ENCODE results near the gene TRPV2. TPM values are rescaled to one million over a fixed set of nuclear protein-coding genes. Genes with fewer than 3 reads are reported as not detected.
A peak's percentile ranks its signal among the peaks of the same experiment; 100 is the strongest.
"Not testable (repeated sequence)": the region's sequence is repeated elsewhere in the genome, so short reads cannot be mapped to it uniquely, and the experiment has no call there.

TRPV2 gene
- total RNA-seq, 5 donors from 2014 or later (not counting 1 experiment from before 2014, with no cell fraction given) = 91.3 to 127 (median 122) TPM

- ATAC-seq (replicated peaks in 1 of 4) = no peak
- no CpG with 5 or more reads among the region's 5 CpGs for WGBS (ENCODE audit: insufficient coverage)
- Mint-ChIP-seq H3K9me3 (peaks cover 0 to 1% (median 0%) of the 10 kb centered on the region in 3 donors), H3K36me3 (peaks cover 27% of the 10 kb centered on the region), H3K4me1 (peaks cover 45 to 55% (median 54%) of the 10 kb centered on the region in 3 donors), H3K27ac (peak overlapping the region; percentile 8 to 70), H3K27me3 (no peaks in the 10 kb centered on the region), H3K4me3 (peak overlapping the region in 1 of 3 donors; percentile 36)
- ChIA-PET CTCF (interaction anchor here (0.7 to 0.8 kb wide), 3 partner anchors 22 to 35 kb away, joined by 3 to 4 read pairs (median 3); partner anchors contain the start of gene CENPV (in 1 of the 2)), POLR2A (no interaction called here)
- peaks cover 7 to 45% of the 10 kb centered on the region in 2 experiments for H3K4me1 ChIP-seq (ENCODE audit: control insufficient read depth in 1 of 2, extremely low read depth in 1 of 2, insufficient read depth in 2 of 2, low read length in 2 of 2)
- H3K27me3 ChIP-seq (replicated peaks in 1 of 2; ENCODE audit: control insufficient read depth in 2 of 2, extremely low read depth in 1 of 2, insufficient read depth in 2 of 2, low read length in 1 of 2) = peaks cover 0 to 8% of the 10 kb centered on the region in 2 experiments
- no peak for DNase-seq
- no peaks in the 10 kb centered on the region for H3K9me3 ChIP-seq
- peaks cover 0 to 17% of the 10 kb centered on the region in 2 donors for H3K36me3 ChIP-seq (ENCODE audit: control insufficient read depth in 2 of 2, extremely low read depth in 1 of 2, insufficient read depth in 1 of 2, low read length in 1 of 2)
- H3K4me3 ChIP-seq (ENCODE audit: control insufficient read depth in 1 of 2, extremely low read depth in 1 of 2, low read length in 1 of 2) = no peak overlapping the region
- no peak overlapping the region for H3K27ac ChIP-seq (ENCODE audit: low read length)
Observed at GRCh38 chr17:16384557-16384956, 30.8 kb upstream of the TRPV2 start.

- H3K9me3 ChIP-seq; H3K27ac Mint-ChIP-seq; DNase-seq; H3K27ac ChIP-seq (ENCODE audit: low read length); H3K27me3 Mint-ChIP-seq; H3K27me3 ChIP-seq (replicated peaks in 1 of 2; ENCODE audit: control insufficient read depth in 2 of 2, extremely low read depth in 1 of 2, insufficient read depth in 2 of 2, low read length in 1 of 2); H3K9me3 Mint-ChIP-seq; ATAC-seq (replicated peaks in 1 of 4): not testable (repeated sequence)
- H3K36me3 ChIP-seq (ENCODE audit: control insufficient read depth in 2 of 2, extremely low read depth in 1 of 2, insufficient read depth in 1 of 2, low read length in 1 of 2) = peaks cover 0 to 17% of the 10 kb centered on the region in 2 donors
- WGBS (ENCODE audit: insufficient coverage) = 64% methylated on average over 17 of the region's 23 CpGs
- Mint-ChIP-seq H3K36me3 (peaks cover 27% of the 10 kb centered on the region), H3K4me1 (peaks cover 40 to 48% (median 46%) of the 10 kb centered on the region in 3 donors), H3K4me3 (peak overlapping the region; percentile 80 to 91 (median 84))
- CTCF ChIA-PET = interaction anchor here (0.9 to 1.4 kb wide), 4 partner anchors 29 to 81 kb away, joined by 3 to 10 read pairs (median 7); partner anchors contain the start of gene TRPV2 (in 1 of the 2)
- peak overlapping the region; percentile 62 to 75 for H3K4me3 ChIP-seq (ENCODE audit: control insufficient read depth in 1 of 2, extremely low read depth in 1 of 2, low read length in 1 of 2)
- H3K4me1 ChIP-seq (ENCODE audit: control insufficient read depth in 1 of 2, extremely low read depth in 1 of 2, insufficient read depth in 2 of 2, low read length in 2 of 2) = peaks cover 7 to 36% of the 10 kb centered on the region in 2 experiments
- POLR2A ChIA-PET = interaction anchor here in 1 of 2 donors (0.7 kb wide), 1 partner anchor 176 kb away, joined by 4 read pairs; no protein-coding TSS in a partner anchor
Observed at GRCh38 chr17:16386126-16386507, 29.3 kb upstream of the TRPV2 start.

GRCh38 chr17:16391451-16391850, 23.9 kb upstream of the TRPV2 start:
- no peaks in the 10 kb centered on the region for H3K36me3 Mint-ChIP-seq
- DNase-seq = no peak
- Histone ChIP-seq H3K9me3 (no peaks in the 10 kb centered on the region), H3K27ac (ENCODE audit: low read length) (no peak overlapping the region), H3K36me3 (ENCODE audit: control insufficient read depth in 2 of 2, extremely low read depth in 1 of 2, insufficient read depth in 1 of 2, low read length in 1 of 2) (no peaks in the 10 kb centered on the region), H3K4me3 (ENCODE audit: control insufficient read depth in 1 of 2, extremely low read depth in 1 of 2, low read length in 1 of 2) (no peak overlapping the region), H3K27me3 (replicated peaks in 1 of 2; ENCODE audit: control insufficient read depth in 2 of 2, extremely low read depth in 1 of 2, insufficient read depth in 2 of 2, low read length in 1 of 2) (peaks cover 0 to 16% of the 10 kb centered on the region in 2 experiments), H3K4me1 (ENCODE audit: control insufficient read depth in 1 of 2, extremely low read depth in 1 of 2, insufficient read depth in 2 of 2, low read length in 2 of 2) (peaks cover 0 to 11% of the 10 kb centered on the region in 2 experiments)
- peaks cover 6 to 9% (median 8%) of the 10 kb centered on the region in 3 donors for H3K4me1 Mint-ChIP-seq
- no peak overlapping the region for H3K27ac Mint-ChIP-seq
- no peaks in the 10 kb centered on the region for H3K27me3 Mint-ChIP-seq
- no peak for ATAC-seq (replicated peaks in 1 of 4)
- no peak overlapping the region for H3K4me3 Mint-ChIP-seq
- 93% methylated on average over 13 of the region's 13 CpGs for WGBS (ENCODE audit: insufficient coverage)
- ChIA-PET CTCF (no interaction called here), POLR2A (no interaction called here)
- no peaks in the 10 kb centered on the region for H3K9me3 Mint-ChIP-seq

- H3K4me3 ChIP-seq (ENCODE audit: control insufficient read depth in 1 of 2, extremely low read depth in 1 of 2, low read length in 1 of 2); H3K4me1 ChIP-seq (ENCODE audit: control insufficient read depth in 1 of 2, extremely low read depth in 1 of 2, insufficient read depth in 2 of 2, low read length in 2 of 2); H3K9me3 Mint-ChIP-seq; H3K9me3 ChIP-seq; DNase-seq; ATAC-seq (replicated peaks in 1 of 4); H3K27ac Mint-ChIP-seq; H3K36me3 Mint-ChIP-seq; H3K27me3 ChIP-seq (replicated peaks in 1 of 2; ENCODE audit: control insufficient read depth in 2 of 2, extremely low read depth in 1 of 2, insufficient read depth in 2 of 2, low read length in 1 of 2); H3K4me1 Mint-ChIP-seq; H3K27me3 Mint-ChIP-seq; H3K27ac ChIP-seq (ENCODE audit: low read length); H3K4me3 Mint-ChIP-seq; H3K36me3 ChIP-seq (ENCODE audit: control insufficient read depth in 2 of 2, extremely low read depth in 1 of 2, insufficient read depth in 1 of 2, low read length in 1 of 2); POLR2A ChIA-PET: not testable (repeated sequence)
- CTCF ChIA-PET = interaction anchor here in 1 of 2 donors (0.7 kb wide), 1 partner anchor 127 kb away, joined by 3 read pairs; no protein-coding TSS in a partner anchor
- WGBS (ENCODE audit: insufficient coverage) = 92% methylated on average over 9 of the region's 11 CpGs
Observed at GRCh38 chr17:16392491-16392890, 22.9 kb upstream of the TRPV2 start.

GRCh38 chr17:16395887-16396286, 19.5 kb upstream of the TRPV2 start:
- H3K9me3 ChIP-seq; CTCF ChIA-PET; ATAC-seq (replicated peaks in 1 of 4); H3K36me3 ChIP-seq (ENCODE audit: control insufficient read depth in 2 of 2, extremely low read depth in 1 of 2, insufficient read depth in 1 of 2, low read length in 1 of 2); H3K4me3 Mint-ChIP-seq; H3K27me3 Mint-ChIP-seq; H3K36me3 Mint-ChIP-seq; H3K4me1 Mint-ChIP-seq; DNase-seq; H3K4me1 ChIP-seq (ENCODE audit: control insufficient read depth in 1 of 2, extremely low read depth in 1 of 2, insufficient read depth in 2 of 2, low read length in 2 of 2); H3K27ac ChIP-seq (ENCODE audit: low read length); H3K9me3 Mint-ChIP-seq; H3K4me3 ChIP-seq (ENCODE audit: control insufficient read depth in 1 of 2, extremely low read depth in 1 of 2, low read length in 1 of 2); H3K27ac Mint-ChIP-seq; POLR2A ChIA-PET: not testable (repeated sequence)
- whole genome bisulfite sequencing (ENCODE audit: insufficient coverage) = 100% methylated on average over 1 of the region's 4 CpGs
- H3K27me3 ChIP-seq (replicated peaks in 1 of 2; ENCODE audit: control insufficient read depth in 2 of 2, extremely low read depth in 1 of 2, insufficient read depth in 2 of 2, low read length in 1 of 2) = peaks cover 0 to 14% of the 10 kb centered on the region in 2 experiments

GRCh38 chr17:16396693-16397092, 18.7 kb upstream of the TRPV2 start:
- POLR2A ChIA-PET; H3K36me3 Mint-ChIP-seq; H3K9me3 Mint-ChIP-seq; H3K36me3 ChIP-seq (ENCODE audit: control insufficient read depth in 2 of 2, extremely low read depth in 1 of 2, insufficient read depth in 1 of 2, low read length in 1 of 2); H3K27ac ChIP-seq (ENCODE audit: low read length); H3K27me3 ChIP-seq (replicated peaks in 1 of 2; ENCODE audit: control insufficient read depth in 2 of 2, extremely low read depth in 1 of 2, insufficient read depth in 2 of 2, low read length in 1 of 2); ATAC-seq (replicated peaks in 1 of 4); H3K4me3 Mint-ChIP-seq; H3K4me1 Mint-ChIP-seq; CTCF ChIA-PET; H3K27ac Mint-ChIP-seq; DNase-seq; H3K4me3 ChIP-seq (ENCODE audit: control insufficient read depth in 1 of 2, extremely low read depth in 1 of 2, low read length in 1 of 2); H3K4me1 ChIP-seq (ENCODE audit: control insufficient read depth in 1 of 2, extremely low read depth in 1 of 2, insufficient read depth in 2 of 2, low read length in 2 of 2); H3K9me3 ChIP-seq; H3K27me3 Mint-ChIP-seq: not testable (repeated sequence)
- no CpG with 5 or more reads among the region's 2 CpGs for WGBS (ENCODE audit: insufficient coverage)

Measured in T-cell (primary cell).